Keratinocyte (primary cell): ENCODE data around the gene KRTAP3-1. TPM values are rescaled to one million over a fixed set of nuclear protein-coding genes. Genes with fewer than 3 reads are reported as not detected.

Experiments used
- DNase-seq: peaks from one replicate; pipeline ENCODE4 v3.0.0-alpha.2; 2011; ENCODE audit warnings: low read depth, missing footprints, low spot score
- FAIRE-seq: peaks from 2 replicates; lab custom pipeline; 2011; peaks lifted over from hg19 to GRCh38; lab: Jason Lieb, UNC
- H2AFZ ChIP-seq: 2 replicates; pipeline ENCODE4 v1.6.0; 2012; ENCODE audit warnings: low read length, control low read depth, inconsistent platforms; ENCODE audit not compliant: control insufficient read depth
- H3K27ac ChIP-seq: 2 replicates; pipeline ENCODE4 v1.5.1; 2011; ENCODE audit warnings: low read length; ENCODE audit not compliant: control insufficient read depth, insufficient read depth
- H3K27me3 ChIP-seq: 3 replicates; pipeline ENCODE4 v1.6.0; 2011; ENCODE audit warnings: low read length; ENCODE audit not compliant: control insufficient read depth, insufficient read depth; ENCODE audit errors: extremely low read depth
- H3K36me3 ChIP-seq, 2 experiments: 2 replicates in 1 of 2; 3 replicates in 1 of 2; pipeline ENCODE4 v1.5.1; 2011; ENCODE audit warnings: low read length in 2 of 2, mild to moderate bottlenecking in 1 of 2; ENCODE audit not compliant: control insufficient read depth in 2 of 2, insufficient read depth in 2 of 2; ENCODE audit errors: extremely low read depth in 1 of 2
- H3K4me1 ChIP-seq: 3 replicates; pipeline ENCODE4 v1.5.1; 2011; ENCODE audit warnings: low read length; ENCODE audit not compliant: control insufficient read depth, insufficient read depth; ENCODE audit errors: extremely low read depth
- H3K4me2 ChIP-seq: 3 replicates; pipeline ENCODE4 v1.6.0; 2011; ENCODE audit warnings: low read depth, low read length; ENCODE audit not compliant: control insufficient read depth, insufficient read depth; ENCODE audit errors: extremely low read depth
- H3K4me3 ChIP-seq, 3 experiments: fragments of 200-600 bp in 1 of 3; sonication (generic) in 1 of 3; 2 replicates in 2 of 3; 3 replicates in 1 of 3; pipeline ENCODE4 v1.5.1; 2011 to 2016; ENCODE audit warnings: low read length in 3 of 3, mild to moderate bottlenecking in 3 of 3, control low read depth in 2 of 3, inconsistent platforms in 1 of 3, low read depth in 1 of 3, mixed read lengths in 1 of 3, mixed run types in 1 of 3, moderate library complexity in 1 of 3; ENCODE audit not compliant: control insufficient read depth in 2 of 3, insufficient read depth in 2 of 3; ENCODE audit errors: extremely low read depth in 1 of 3
- H3K79me2 ChIP-seq: 2 replicates; pipeline ENCODE4 v1.6.0; 2012; ENCODE audit warnings: low read length; ENCODE audit not compliant: control insufficient read depth, insufficient read depth
- H3K9ac ChIP-seq: 3 replicates; pipeline ENCODE4 v1.6.0; 2011; ENCODE audit warnings: low read length; ENCODE audit not compliant: control insufficient read depth, insufficient read depth; ENCODE audit errors: extremely low read depth
- H3K9me1 ChIP-seq: 3 replicates; pipeline ENCODE4 v1.6.0; 2011; ENCODE audit warnings: low read length; ENCODE audit not compliant: control insufficient read depth, insufficient read depth; ENCODE audit errors: extremely low read depth
- H3K9me3 ChIP-seq: 2 replicates; pipeline ENCODE4 v1.5.1; 2012; ENCODE audit warnings: low read depth, low read length; ENCODE audit not compliant: control insufficient read depth
- H4K20me1 ChIP-seq: 3 replicates; pipeline ENCODE4 v1.6.0; 2011; ENCODE audit warnings: low read length; ENCODE audit not compliant: control insufficient read depth, insufficient read depth; ENCODE audit errors: extremely low read depth
- EZH2 ChIP-seq: IDR thresholded peaks from one replicate; pipeline ENCODE4 v1.6.1; 2012; ENCODE audit warnings: inconsistent platforms, mild to moderate bottlenecking, low read length, moderate library complexity
- dilution Hi-C: fragments of 300-500 bp; cut with MboI; formaldehyde crosslinking; loops from one replicate; pipeline ENCODE4 v1.7.0; 2020; ENCODE audit warnings: low sequenced_read_pairs; ENCODE audit not compliant: extremely low pct_ligation_motif_present
- polyA plus RNA-seq, 5 experiments: library from polyadenylated mRNA; depleted of rRNA in 3 of 5; stranded (reverse) in 3 of 5; stranded (forward) in 1 of 5; unstranded in 1 of 5; fragments of >200 nt; gene quantifications; 1 replicate in 1 of 5; 2 replicates in 3 of 5; 3 replicates in 1 of 5; pipeline versions ENCODE4 v1.2.1 to v1.2.3, GENCODE V29; 2011 to 2012; ENCODE audit warnings: missing spikeins in 2 of 5, low read depth in 1 of 5, low replicate concordance in 1 of 5
- TF ChIP-seq, protein P1 (sequence below), 3 experiments: IDR thresholded peaks in 1 of 3; conservative IDR thresholded peaks in 1 of 3; optimal IDR thresholded peaks in 1 of 3; 2 replicates in 2 of 3; 3 replicates in 1 of 3; pipeline versions ENCODE3 to v1.5.1; 2011; ENCODE audit warnings: low read length in 3 of 3, mild to moderate bottlenecking in 3 of 3, moderate library complexity in 2 of 3, control low read depth in 1 of 3, inconsistent platforms in 1 of 3; ENCODE audit not compliant: insufficient read depth in 2 of 3; ENCODE audit errors: extremely low read depth in 1 of 3

KRTAP3-1 gene
- polyA plus RNA-seq, 1 donor (not counting 4 experiments of a cell fraction or from before 2014, with no cell fraction given), result not detected

DNA sequence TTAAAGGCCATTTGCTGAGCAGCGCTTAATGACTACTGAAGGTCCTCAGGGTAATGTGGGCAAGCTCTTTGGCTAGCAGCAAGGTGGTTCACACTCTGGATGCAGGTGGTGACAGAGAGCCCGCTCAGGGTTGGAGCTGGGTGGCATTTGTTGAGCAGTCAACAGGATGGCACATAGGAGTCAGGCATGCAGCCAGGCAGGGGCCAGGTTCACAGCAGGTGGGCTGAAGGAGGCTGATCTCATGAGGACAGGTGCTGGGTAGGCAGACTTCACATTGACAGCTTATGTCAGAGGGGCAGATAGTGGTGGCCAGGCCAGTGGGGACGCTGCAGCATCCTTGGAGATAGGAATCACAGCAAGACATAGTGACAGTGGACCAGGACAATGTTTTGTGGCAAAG is 4.5 kb downstream of the KRTAP3-1 start:
- dilution Hi-C loops, result no loop called here
- FAIRE-seq (no peak), DNase-seq (no peak)
- Histone ChIP-seq H3K4me1 (peaks cover 9% of the 10 kb centered on the region), H3K4me3 (no peak overlapping the region), H2AFZ (no peak overlapping the region), H4K20me1 (no peaks in the 10 kb centered on the region), H3K36me3 (no peaks in the 10 kb centered on the region), H3K27me3 (no peaks in the 10 kb centered on the region), H3K9me3 (no peaks in the 10 kb centered on the region), H3K79me2 (no peaks in the 10 kb centered on the region), H3K27ac (no peak overlapping the region), H3K4me2 (no peak overlapping the region), H3K9ac (no peak overlapping the region), H3K9me1 (no peaks in the 10 kb centered on the region)
- TF ChIP-seq, protein P1, sequence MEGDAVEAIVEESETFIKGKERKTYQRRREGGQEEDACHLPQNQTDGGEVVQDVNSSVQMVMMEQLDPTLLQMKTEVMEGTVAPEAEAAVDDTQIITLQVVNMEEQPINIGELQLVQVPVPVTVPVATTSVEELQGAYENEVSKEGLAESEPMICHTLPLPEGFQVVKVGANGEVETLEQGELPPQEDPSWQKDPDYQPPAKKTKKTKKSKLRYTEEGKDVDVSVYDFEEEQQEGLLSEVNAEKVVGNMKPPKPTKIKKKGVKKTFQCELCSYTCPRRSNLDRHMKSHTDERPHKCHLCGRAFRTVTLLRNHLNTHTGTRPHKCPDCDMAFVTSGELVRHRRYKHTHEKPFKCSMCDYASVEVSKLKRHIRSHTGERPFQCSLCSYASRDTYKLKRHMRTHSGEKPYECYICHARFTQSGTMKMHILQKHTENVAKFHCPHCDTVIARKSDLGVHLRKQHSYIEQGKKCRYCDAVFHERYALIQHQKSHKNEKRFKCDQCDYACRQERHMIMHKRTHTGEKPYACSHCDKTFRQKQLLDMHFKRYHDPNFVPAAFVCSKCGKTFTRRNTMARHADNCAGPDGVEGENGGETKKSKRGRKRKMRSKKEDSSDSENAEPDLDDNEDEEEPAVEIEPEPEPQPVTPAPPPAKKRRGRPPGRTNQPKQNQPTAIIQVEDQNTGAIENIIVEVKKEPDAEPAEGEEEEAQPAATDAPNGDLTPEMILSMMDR (optimal IDR thresholded peaks at IDR 0.05 in 1 of 3, IDR thresholded peaks at IDR 0.05 in 1 of 3, conservative IDR thresholded peaks at IDR 0.05 in 1 of 3; ENCODE audit: extremely low read depth in 1 of 3, insufficient read depth in 2 of 3, low read length in 3 of 3), result no peak
- no peak for TF ChIP-seq EZH2

DNA sequence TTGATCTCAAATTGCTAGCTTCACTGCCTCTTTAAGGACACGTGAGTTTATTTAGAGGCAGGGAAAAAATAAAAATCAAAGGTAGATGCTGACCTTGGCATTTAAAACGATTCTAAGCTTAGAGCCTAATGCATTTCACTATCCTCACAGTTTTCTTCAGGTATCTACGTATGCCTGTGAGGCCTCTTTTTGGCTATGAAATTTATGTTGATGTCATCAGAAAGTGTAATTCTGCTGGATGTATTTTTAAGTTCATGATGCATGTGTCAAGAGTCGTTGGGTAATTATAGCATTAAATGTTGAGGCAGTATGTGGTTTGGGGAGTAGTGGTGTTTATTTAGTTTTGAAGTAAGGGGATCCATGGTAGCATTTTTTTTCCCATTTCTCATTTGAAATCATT is 5.0 kb downstream of the KRTAP3-1 start:
- H3K36me3 ChIP-seq, result no peaks in the 10 kb centered on the region
- FAIRE-seq (no peak), DNase-seq (no peak)
- H3K79me2 ChIP-seq, result no peaks in the 10 kb centered on the region
- no peak overlapping the region for H3K27ac ChIP-seq
- no peak overlapping the region for H3K9ac ChIP-seq
- H3K9me1 ChIP-seq, result no peaks in the 10 kb centered on the region
- H2AFZ ChIP-seq, result no peak overlapping the region
- H3K4me1 ChIP-seq, result peaks cover 9% of the 10 kb centered on the region
- no peaks in the 10 kb centered on the region for H3K9me3 ChIP-seq
- no peak for TF ChIP-seq EZH2
- TF ChIP-seq, protein P1 (optimal IDR thresholded peaks at IDR 0.05 in 1 of 3, IDR thresholded peaks at IDR 0.05 in 1 of 3, conservative IDR thresholded peaks at IDR 0.05 in 1 of 3; ENCODE audit: extremely low read depth in 1 of 3, insufficient read depth in 2 of 3, low read length in 3 of 3), result no peak
- no peaks in the 10 kb centered on the region for H4K20me1 ChIP-seq
- dilution Hi-C loops, result no loop called here
- H3K27me3 ChIP-seq, result no peaks in the 10 kb centered on the region
- no peak overlapping the region for H3K4me3 ChIP-seq
- H3K4me2 ChIP-seq, result no peak overlapping the region
